ENCODE data around the gene THUMPD2. TPM values are rescaled to one million over a fixed set of nuclear protein-coding genes. Genes with fewer than 3 reads are reported as not detected.

Gene THUMPD2
- total RNA-seq, 1 experiment from 2014 or later = 19.5 TPM

DNA sequence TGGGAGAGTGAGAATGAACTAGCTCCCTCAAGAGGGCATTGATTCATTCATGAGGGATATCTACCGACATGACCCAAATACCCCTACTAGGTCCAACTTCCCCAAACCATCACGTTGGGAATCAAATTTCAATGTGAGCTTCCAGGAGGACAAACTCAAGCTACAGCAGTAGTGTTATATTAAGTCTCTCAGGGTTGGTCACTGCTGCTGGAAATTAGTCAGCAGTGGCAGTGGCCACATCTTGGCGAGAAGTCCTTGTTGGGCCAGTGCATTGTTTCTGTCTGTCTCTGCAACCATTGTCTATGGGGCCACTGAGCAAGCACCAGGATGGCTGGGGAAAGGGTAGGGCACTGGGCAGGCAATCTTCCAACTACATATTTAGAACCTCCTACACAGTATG lies 47.5 kb downstream of the THUMPD2 start:
- Mint-ChIP-seq H3K4me1 (peaks cover 11 to 13% of the 10 kb centered on the region in 2 experiments), H3K36me3 (ENCODE audit: insufficient read depth in 1 of 3, low read depth in 3 of 3) (peaks cover 12 to 31% (median 23%) of the 10 kb centered on the region in 3 experiments; a peak in 6 of 7 replicates), H3K27ac (no peak overlapping the region), H3K27me3 (ENCODE audit: low read depth) (no peaks in the 10 kb centered on the region), H3K9me3 (peaks cover 0 to 5% of the 10 kb centered on the region in 2 experiments; a peak in 3 of 5 replicates), H3K4me3 (no peak overlapping the region)
- no peaks in the 10 kb centered on the region for H3K23me2 ChIP-seq (ENCODE audit: insufficient read length, low read depth, low read length, poor library complexity, severe bottlenecking)
- no peak overlapping the region for H2BK20ac ChIP-seq (ENCODE audit: low read depth, low read length, poor library complexity, severe bottlenecking)
- no peak for DNase-seq
- H3K4me1 ChIP-seq (ENCODE audit: insufficient read depth, low read length) = peaks cover 2% of the 10 kb centered on the region; the same call in 1 of the 2 replicates
- H3K27ac ChIP-seq (ENCODE audit: insufficient read length, low read depth, low read length) = no peak overlapping the region
- WGBS (ENCODE audit: extremely low coverage, insufficient read length, low lambda C conversion rate) = no CpG with 5 or more reads among the region's 3 CpGs
- no peak overlapping the region for H2AFZ ChIP-seq (ENCODE audit: low read length)
- no peak overlapping the region for H3K23ac ChIP-seq (ENCODE audit: insufficient read length, low read depth, low read length)
- peaks cover 2% of the 10 kb centered on the region for H3K79me1 ChIP-seq (ENCODE audit: insufficient read depth, low read depth, low read length, poor library complexity, severe bottlenecking)
- H3K4me2 ChIP-seq (ENCODE audit: insufficient read depth, insufficient read length, low read length) = no peak overlapping the region
- no peak overlapping the region for H2BK120ac ChIP-seq (ENCODE audit: low read depth, low read length, poor library complexity, severe bottlenecking)
- H3K56ac ChIP-seq (ENCODE audit: insufficient read length, low read depth, low read length) = no peak overlapping the region
- TF ChIP-seq, protein P1, sequence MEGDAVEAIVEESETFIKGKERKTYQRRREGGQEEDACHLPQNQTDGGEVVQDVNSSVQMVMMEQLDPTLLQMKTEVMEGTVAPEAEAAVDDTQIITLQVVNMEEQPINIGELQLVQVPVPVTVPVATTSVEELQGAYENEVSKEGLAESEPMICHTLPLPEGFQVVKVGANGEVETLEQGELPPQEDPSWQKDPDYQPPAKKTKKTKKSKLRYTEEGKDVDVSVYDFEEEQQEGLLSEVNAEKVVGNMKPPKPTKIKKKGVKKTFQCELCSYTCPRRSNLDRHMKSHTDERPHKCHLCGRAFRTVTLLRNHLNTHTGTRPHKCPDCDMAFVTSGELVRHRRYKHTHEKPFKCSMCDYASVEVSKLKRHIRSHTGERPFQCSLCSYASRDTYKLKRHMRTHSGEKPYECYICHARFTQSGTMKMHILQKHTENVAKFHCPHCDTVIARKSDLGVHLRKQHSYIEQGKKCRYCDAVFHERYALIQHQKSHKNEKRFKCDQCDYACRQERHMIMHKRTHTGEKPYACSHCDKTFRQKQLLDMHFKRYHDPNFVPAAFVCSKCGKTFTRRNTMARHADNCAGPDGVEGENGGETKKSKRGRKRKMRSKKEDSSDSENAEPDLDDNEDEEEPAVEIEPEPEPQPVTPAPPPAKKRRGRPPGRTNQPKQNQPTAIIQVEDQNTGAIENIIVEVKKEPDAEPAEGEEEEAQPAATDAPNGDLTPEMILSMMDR (conservative IDR thresholded peaks at IDR 0.05) = no peak
- no peak overlapping the region for H4K5ac ChIP-seq (ENCODE audit: insufficient read length, low read depth, low read length)
- no peak overlapping the region for H3T11ph ChIP-seq (ENCODE audit: low read length)
- H4K8ac ChIP-seq (replicated peaks; ENCODE audit: insufficient read length, low read depth, low read length) = no peak overlapping the region
- H2BK5ac ChIP-seq (ENCODE audit: insufficient read length, low read length) = no peak overlapping the region
- no peak overlapping the region for H2BK12ac ChIP-seq (ENCODE audit: insufficient read length, low read depth, low read length)
- no peak overlapping the region for H2AK5ac ChIP-seq (ENCODE audit: insufficient read length, low read length)
- no peaks in the 10 kb centered on the region for H3K27me3 ChIP-seq (ENCODE audit: insufficient read depth, low read length)
- no peak overlapping the region for H2BK15ac ChIP-seq (ENCODE audit: low read depth, low read length)
- no peaks in the 10 kb centered on the region for H4K20me1 ChIP-seq (ENCODE audit: control insufficient read depth, insufficient read depth, insufficient read length)
- H3K14ac ChIP-seq (ENCODE audit: insufficient read depth, low read length) = no peak overlapping the region
- H3K18ac ChIP-seq (ENCODE audit: insufficient read length, low read depth, low read length) = no peak overlapping the region
- no peaks in the 10 kb centered on the region for H3K9me3 ChIP-seq (ENCODE audit: control insufficient read depth, low read depth, low read length)
- no peak overlapping the region for H4K91ac ChIP-seq (ENCODE audit: insufficient read length, low read depth, low read length)
- H3K4ac ChIP-seq (ENCODE audit: low read depth, low read length) = no peak overlapping the region
- H3K9ac ChIP-seq (ENCODE audit: extremely low read depth, insufficient read length, low read length) = no peak overlapping the region
- no peaks in the 10 kb centered on the region for H3K79me2 ChIP-seq (ENCODE audit: insufficient read depth, low read length)

Measured in H9 (cell line).